ENCODE data around the gene ECEL1.
"Not testable (repeated sequence)": the region's sequence is repeated elsewhere in the genome, so short reads cannot be mapped to it uniquely, and the experiment has no call there.

ECEL1 gene, protein sequence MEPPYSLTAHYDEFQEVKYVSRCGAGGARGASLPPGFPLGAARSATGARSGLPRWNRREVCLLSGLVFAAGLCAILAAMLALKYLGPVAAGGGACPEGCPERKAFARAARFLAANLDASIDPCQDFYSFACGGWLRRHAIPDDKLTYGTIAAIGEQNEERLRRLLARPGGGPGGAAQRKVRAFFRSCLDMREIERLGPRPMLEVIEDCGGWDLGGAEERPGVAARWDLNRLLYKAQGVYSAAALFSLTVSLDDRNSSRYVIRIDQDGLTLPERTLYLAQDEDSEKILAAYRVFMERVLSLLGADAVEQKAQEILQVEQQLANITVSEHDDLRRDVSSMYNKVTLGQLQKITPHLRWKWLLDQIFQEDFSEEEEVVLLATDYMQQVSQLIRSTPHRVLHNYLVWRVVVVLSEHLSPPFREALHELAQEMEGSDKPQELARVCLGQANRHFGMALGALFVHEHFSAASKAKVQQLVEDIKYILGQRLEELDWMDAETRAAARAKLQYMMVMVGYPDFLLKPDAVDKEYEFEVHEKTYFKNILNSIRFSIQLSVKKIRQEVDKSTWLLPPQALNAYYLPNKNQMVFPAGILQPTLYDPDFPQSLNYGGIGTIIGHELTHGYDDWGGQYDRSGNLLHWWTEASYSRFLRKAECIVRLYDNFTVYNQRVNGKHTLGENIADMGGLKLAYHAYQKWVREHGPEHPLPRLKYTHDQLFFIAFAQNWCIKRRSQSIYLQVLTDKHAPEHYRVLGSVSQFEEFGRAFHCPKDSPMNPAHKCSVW

DNA sequence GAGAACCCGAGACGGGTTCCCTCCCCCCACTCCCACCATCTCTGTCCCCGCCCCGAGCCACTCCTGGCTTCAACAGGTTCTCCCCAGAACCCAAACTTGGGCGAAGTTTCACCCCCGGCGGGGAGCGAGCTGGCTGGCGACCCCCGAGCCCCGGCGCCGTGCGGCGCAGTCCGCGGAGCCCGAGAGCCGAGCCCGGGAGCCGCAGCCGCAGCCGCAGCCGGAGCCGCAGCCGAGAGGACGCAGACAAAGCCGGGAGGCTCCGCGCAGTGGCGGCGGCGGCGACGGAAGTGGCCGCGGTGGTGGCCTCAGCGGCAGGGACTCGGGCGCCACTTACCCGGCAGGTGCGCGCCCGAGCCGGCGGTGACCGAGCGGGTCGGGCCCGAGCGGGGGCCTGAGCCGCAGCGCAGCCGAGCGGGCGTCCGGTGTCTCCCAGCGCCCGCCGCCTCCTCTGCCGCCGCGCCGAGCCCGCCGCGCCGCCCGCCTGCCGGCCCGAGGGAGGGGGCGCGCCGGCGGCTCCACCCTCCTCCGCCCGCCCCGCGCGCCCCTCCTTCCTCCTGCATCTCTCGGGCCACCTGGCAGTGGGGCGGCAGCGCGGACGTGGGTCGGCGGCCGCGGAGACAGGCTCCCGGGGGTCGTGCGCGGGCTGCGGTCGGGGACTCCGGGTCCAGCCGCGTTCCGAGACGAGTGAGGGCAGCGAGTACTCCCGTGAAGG, at the start of gene ECEL1:
TSS of gene ECEL1 (minus strand) at position 450 of the 712 bp plus-strand sequence. CDS start 1,181 bp downstream, outside the sequence.
- DNase-seq = no peak

DNA sequence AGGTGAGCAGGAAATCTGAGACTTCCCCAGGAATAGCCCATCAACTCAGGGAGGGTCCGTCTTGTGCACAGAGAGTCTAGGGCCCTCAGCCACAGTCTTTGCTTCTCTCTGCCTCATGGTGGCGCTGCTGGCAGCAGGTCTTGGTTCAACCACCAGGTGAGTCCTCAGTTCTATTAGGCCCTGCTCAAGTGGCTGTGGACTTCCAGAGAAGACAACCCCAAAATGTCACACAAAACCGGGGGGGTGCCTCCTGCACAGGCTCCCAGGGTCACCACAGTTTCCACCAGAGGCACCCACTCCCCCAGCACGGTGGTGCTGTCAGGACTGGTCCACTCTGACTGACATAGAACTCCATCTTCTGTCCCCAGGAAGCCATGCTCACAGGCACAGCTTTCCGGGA, 49.4 kb upstream of the ECEL1 start:
- no peak for DNase-seq

DNA sequence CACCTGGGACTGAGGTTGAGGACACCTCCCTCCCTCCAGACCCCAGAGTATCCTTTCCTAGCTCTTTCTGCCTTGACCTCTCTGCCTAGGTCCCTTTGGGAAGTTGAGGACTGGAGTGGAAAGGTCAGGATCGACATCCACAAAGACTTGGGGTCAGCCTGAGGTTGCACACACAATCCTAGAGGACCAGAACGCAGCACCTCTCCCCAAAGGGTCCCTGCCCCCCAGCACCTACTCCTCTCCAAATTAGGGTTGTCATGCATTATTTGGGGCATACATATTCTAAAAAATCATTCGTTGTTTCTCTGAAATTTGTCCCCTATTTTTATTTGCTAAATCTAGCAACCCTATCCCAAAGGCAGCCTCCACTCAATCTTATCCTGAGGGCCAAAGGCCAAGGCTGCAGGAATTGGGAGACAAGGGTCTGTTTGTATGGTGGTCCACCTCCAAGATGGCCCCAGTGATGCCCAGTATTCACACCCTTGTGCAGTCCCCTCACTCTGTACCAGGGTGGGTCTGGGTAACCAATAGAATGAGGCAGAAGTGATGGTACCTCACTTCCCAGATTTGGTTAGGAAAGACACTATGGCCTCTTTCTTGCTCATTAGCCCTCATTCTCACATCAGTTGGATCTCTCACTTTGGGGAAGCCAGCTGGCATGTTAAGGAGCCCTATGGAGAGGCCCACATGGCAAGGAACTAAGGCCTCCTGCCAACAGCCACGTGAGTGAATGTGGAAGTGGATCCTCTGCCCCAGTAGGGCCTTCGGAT, 48.3 kb upstream of the ECEL1 start:
- no peak for DNase-seq

DNA sequence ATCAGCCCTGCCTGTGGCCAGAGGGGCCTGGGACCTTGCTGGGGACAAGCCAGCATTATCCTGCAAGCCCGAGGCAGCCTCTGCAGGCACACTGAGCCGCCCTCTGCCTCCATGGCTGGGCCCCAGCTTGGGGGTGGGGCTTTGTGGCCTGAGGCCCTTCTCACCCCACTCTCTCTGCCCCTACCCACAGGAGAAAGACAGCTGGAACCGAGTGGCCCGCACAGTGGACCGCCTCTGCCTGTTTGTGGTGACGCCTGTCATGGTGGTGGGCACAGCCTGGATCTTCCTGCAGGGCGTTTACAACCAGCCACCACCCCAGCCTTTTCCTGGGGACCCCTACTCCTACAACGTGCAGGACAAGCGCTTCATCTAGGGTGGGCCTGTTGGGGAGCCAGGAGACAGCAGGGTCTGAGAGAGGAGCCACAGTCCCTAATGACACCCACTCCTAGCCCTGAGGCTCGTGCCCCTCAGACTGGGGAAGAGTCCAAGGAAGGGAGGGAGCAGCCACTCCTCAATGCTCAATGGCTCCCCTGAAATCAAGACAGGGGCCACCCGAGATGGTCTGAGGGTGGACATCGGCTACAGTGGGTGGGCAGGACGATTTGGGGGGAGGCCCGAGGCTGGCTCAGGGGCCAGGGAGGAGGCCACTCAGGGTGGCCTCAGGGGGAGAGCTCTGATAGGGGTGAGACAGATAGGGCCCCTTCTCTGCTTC, 47.5 kb upstream of the ECEL1 start:
- no peak for DNase-seq

DNA sequence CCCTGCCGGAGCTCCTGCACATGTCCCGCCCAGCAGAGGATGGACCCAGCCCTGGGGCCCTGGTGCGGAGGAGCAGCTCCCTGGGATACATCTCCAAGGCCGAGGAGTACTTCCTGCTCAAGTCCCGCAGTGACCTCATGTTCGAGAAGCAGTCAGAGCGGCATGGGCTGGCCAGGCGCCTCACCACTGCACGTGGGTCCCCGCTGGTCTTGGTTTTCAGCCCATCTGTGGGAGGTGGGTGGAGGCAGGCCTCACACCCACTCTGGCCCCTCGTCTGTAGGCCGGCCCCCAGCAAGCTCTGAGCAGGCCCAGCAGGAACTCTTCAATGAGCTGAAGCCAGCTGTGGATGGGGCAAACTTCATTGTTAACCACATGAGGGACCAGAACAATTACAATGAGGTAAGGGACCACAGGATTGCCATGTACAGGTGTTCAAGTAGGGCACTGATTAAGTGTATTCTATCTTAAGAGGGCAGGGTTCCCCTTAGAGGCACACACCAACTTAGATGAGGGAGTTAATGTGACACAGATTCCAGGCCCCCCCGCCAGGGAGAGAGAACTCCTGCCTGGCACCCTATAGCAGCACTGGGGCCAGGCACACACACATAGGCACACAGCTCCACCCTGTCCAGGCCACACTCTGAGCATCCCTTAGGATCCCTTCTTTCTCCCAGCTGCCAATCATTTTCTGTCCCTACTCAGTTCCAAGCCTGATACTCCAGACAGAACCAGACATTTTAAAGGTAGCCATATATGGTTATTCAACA, 46.5 kb upstream of the ECEL1 start:
- no peak for DNase-seq

DNA sequence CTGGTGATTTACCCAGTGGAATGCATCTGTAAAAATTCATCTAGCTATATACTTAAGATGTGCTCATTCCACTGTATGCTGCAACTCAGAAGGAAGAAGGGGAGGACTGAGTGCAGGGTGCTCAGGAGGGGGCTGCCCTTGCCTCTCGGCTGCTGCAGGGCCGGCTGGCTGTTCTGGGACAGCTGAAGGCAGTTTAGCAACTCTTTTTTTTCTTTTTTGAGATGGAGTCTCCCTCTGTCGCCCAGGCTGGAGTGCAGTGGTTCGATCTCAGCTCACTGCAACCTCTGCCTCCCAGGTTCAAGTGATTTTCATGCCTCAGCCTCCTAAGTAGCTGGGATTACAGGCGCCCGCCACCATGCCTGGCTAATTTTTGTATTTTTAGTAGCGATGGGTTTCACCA, 45.2 kb upstream of the ECEL1 start:
- not testable (repeated sequence) for DNase-seq

DNA sequence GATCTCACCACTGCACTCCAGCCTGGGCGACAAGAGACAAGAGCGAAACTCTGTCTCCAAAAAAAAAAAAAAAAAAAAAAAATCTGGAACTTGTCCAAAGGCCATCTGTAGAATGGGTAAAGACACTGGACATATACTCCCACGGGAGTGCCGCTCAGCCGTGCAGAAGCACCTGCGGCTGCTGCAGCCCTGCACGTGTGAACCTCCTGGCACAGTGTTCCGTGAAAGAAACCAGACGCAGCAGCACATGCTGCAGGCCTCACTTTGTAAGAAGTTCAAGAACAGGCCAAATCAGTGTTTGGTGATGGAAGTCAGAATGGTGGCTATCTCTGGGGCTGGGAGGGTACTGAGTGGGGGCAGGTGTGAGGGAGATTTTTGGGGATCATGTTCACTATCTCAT, 44.8 kb upstream of the ECEL1 start:
- DNase-seq = no peak

DNA sequence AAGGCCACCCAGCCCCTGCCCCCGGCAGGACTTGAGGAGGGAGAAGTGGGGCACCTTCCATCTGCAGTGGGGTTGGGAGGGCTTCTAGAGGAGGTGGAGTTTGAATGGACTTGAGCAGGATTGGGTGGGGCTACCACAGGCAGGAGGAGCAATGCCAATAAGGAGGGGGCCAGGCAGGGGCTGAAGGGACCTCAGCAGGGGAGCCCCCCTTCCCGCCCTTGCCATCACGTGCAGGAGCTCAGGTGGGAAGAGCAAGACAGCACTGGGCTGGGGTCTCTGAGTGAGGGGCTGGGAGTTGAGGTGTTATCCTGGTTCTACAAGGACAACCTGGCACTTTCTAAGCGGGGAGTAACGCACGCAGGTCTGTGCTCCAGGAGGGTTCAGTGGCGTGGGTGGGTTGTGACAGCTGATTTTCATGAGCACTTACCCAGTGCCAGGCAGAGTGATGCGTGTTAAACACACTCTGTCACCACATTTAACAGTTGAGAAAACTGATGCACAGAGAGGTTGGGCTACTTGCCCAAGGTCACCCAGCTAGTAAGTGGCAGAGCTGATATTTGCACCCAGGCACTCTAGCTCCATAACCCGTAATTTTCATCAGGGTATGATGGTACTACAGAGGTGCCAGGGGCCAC, 43.1 kb upstream of the ECEL1 start:
- no peak for DNase-seq

DNA sequence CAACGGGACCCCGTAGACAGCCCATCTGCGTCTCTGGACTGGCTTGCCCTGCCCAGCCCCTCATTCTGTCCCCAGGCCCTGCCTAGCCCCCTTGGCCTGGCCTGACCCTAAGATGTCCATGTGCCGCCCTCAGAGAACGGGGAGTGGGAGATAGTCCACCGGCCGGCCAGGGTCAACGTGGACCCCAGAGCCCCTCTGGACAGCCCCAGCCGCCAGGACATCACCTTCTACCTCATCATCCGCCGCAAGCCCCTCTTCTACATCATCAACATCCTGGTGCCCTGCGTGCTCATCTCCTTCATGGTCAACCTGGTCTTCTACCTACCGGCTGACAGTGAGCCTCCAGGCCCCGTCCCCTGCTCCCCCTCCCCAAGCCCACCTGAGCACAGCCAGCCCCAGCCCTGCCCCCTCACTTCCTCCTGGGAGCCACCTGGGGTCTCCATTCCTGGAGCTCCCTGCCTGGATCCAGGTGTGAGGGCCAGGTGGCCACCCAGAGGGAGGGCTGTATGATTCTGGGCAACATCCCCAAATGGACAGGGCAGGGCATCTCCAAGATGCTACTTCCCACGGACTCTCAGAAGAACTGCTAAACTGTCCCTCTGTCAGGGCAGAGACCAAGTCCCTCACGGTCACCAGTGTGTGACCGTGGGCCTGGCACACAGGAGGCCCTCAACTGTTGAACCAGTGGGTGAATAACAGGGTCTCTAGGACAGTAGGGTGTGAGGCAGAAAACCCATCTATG, 42.3 kb upstream of the ECEL1 start:
- no peak for DNase-seq

DNA sequence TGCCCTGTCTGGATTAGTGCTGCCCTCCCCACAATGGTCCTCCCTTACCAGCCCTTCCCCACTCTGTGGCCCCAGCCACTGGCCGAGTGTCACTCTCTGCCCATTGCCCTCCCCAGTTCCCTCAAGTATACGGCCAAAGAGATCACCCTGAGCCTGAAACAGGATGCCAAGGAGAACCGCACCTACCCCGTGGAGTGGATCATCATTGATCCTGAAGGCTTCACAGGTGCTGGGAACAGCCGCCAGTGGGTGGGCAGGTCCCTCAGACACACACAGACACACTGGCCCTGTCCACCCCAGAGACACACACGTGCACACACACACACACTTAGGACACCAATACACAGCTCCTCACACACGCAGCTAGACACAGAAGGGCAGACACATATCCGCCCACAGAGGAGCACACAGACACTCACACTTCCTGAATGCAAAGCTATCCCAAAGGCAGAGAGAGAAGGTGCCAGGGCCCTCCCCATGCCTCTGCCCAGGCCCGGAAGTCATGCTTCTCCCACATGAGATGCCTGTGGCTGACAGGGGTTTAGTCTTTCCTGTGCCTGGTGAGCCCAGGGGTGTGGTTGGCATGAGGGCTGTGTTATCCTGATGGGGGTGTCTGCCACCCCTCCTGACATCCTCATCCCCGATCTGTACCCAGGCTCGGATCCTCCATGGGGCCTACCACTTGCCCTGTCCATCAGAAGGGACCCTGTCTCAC, 41.3 kb upstream of the ECEL1 start:
- DNase-seq = no peak

DNA sequence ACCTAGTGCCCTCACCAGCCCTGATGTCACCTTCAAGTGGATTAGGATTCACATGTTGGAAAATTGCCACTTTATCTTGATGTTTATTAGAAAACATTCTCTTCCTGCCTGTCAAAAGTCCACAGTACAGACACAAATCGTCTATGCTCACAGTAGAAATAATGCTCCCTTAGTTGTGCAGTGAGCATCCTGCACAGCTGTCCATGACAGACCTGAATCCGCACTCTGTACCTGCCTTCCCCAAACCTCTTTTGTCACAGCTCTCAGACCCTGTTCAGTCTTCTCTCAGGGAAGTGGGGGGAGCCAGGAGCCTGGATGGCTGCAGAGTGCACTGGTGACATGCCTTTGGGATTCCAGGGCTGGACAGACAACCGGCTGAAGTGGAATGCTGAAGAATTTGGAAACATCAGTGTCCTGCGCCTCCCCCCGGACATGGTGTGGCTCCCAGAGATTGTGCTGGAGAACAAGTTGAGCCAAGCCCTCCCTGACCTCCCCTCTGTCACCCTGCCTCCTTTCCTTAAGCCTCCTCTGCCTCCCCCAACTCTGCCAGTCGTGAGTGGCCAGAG, 40.4 kb upstream of the ECEL1 start:
- DNase-seq = no peak

DNA sequence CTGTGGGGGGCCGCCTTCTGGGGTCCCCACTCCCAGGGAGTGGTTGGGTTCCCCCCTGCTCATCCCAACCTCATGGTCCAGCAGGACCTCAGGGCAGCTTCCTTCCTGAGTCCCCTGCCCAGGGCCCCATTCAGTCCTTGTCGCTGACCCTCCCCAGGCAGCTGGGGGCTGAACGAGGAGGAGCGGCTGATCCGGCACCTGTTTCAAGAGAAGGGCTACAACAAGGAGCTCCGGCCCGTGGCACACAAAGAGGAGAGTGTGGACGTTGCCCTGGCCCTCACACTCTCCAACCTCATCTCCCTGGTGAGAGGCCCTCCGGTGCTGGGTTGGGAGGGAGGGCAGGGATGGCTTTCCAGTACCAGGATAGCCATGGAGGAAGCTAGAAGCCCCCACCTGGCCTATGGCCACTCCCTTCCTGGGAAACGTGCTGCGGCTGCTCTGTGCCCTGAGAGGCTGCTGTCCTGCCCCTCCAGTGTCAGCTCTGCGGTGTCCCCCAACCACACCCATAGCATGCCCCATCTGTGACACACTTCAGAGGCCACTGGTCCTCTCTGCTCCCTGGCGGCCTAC, 38.8 kb upstream of the ECEL1 start:
- no peak for DNase-seq

DNA sequence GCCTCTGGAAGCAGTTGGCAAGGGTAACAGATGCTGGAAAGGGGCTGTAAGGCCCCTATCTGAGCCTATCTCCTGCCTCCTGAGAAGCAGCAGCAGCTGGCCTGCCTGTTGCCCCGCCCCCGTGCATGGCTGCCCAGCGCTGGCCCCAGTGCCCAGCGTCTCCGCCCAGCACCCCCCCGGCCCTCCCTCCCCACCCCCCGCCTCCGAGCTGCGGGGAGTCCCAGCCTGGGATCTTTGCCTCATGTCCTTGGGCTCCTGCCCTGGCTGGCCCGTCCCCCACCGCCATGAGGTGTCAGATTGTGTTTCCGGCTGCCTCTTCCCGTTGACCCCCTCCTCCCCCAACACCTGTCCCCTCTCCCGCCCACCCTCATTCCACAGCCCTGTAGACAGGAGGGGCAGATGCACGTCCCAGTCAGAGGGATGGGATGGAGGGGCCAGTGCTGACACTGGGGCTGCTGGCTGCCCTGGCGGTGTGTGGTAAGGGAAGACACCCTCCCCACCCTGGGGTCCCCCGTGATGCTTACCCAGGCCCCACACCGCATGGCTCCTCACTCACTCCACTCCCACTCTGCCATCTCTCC, 38.2 kb upstream of the ECEL1 start, which contains the start of gene CHRND:
TSS of gene CHRND (plus strand) at position 370 of the 581 bp plus-strand sequence. CDS start at position 426, 56 bp downstream.
- DNase-seq = no peak

DNA sequence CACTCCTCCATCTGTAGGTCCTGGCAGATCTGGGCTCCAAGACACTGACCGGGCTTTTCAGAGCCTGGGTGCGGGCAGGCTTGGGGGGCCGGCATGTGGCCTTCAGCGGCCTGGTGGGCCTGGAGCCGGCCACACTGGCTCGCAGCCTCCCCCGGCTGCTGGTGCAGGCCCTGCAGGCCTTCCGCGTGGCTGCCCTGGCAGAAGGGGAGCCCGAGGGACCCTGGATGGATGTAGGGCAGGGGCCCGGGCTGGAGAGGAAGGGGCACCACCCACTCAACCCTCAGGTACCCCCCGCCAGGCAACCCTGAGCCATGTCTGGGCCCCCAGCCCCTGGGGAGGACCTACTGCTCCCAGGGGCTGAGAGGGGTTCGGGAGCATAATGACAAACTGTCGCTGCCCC, 37.6 kb upstream of the ECEL1 start:
- no peak for DNase-seq

DNA sequence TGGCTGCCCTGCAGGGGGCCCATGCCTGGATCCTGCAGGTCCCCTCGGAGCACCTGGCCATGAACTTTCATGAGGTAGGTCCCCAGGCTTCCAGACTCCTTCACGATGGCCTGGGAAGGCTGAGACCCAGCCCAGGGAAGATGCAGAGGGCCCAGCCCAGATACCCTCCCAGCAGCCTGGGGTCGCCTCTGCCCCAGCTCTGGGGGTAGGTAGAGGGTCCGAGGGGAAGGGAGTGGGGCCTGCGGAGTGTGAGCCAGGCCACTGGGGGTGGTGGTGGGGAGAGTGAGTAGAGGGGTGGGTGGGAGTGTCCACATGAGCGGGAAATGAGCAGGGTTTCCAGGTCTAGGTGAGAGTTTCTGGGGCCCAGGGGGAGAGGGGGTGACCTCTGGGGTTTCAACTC, 37.1 kb upstream of the ECEL1 start:
- DNase-seq = no peak

DNA sequence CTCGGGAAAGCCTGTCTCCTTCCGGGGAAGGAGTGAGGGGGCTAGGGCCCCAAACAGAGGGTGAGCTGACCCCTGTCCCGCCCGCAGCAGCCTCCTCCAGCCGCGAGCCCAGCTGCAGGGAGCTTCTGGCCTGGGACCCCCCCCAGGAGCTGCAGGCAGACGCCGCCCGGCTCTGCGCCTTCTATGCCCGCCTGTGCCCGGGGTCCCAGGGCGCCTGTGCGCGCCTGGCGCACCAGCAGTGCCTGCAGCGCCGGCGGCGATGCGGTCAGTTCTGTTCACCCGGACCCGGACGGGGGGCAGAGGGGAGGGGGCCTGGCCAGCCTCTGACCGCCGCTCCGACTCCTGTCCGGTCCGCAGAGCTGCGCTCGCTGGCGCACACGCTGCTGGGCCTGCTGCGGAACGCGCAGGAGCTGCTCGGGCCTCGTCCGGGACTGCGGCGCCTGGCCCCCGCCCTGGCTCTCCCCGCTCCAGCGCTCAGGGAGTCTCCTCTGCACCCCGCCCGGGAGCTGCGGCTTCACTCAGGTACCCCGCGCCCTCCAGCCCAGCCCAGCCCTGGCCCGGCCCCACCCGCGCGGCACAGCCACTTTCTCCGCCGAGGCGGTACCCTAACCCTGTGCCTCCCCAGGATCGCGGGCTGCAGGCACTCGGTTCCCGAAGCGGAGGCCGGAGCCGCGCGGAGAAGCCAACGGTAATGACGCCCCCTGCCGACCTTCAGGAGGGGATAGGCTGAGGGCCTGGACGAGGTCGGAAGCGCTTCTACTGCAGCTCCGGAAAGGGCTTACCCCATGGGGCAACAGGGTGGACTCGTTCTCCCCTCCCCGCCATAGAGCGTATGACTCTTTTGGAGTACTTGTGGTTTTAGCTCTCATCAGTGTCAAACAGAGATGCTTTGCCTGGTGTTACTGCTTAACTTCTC, 36.3 kb upstream of the ECEL1 start:
- DNase-seq = no peak

DNA sequence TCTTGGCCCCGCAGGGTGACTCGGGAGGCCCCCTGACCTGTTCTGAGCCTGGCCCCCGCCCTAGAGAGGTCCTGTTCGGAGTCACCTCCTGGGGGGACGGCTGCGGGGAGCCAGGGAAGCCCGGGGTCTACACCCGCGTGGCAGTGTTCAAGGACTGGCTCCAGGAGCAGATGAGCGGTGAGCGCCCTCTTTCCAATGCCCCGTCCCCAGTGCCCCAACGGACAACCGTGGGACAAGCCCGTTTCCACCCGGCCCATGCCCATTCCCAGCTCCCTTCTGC, 35.7 kb upstream of the ECEL1 start:
- DNase-seq = no peak
